NCI-H2196 treated with DMSO at 0.1 percent for 48 hours (cell line): ENCODE data around the gene TTC7B.
A peak's percentile ranks its signal among the peaks of the same experiment; 100 is the strongest.
"Not testable (repeated sequence)": the region's sequence is repeated elsewhere in the genome, so short reads cannot be mapped to it uniquely, and the experiment has no call there.

ENCODE experiments used
- DNase-seq: peaks from one replicate; lab custom pipeline; 2025; ENCODE audit not compliant: unreplicated experiment; lab: John Stamatoyannopoulos, UW

The TTC7B gene

DNA sequence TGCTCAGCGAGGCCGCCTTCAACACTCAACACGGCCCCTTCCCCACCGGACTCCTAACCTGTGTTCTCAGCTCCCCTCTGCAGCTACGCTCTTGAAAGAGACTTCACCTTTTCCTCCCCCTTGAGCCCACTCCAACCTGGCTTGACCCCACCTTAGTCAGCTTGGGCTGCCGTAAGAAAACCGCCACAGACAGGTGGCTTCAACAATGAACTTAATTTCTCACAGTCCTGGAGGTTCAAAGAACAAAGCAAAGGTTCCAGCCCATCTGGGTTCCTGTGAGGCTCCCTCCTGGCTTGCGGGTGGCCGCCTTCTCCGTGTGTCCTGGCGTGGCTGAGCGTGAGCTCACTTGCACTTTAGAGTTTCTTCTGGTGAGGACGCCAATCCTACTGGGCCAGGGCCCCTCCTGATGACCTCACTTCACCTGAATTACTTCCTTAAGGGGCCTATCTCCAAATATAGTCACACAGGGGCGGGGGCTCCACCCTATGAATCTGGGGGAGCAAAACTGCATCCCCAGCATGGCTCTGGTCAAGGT lies 280.6 kb downstream of the TTC7B start:
- DNase-seq = no peak

- DNase-seq = no peak
Observed at GRCh38 chr14:90534838-90535555, 281.2 kb downstream of the TTC7B start.

DNA sequence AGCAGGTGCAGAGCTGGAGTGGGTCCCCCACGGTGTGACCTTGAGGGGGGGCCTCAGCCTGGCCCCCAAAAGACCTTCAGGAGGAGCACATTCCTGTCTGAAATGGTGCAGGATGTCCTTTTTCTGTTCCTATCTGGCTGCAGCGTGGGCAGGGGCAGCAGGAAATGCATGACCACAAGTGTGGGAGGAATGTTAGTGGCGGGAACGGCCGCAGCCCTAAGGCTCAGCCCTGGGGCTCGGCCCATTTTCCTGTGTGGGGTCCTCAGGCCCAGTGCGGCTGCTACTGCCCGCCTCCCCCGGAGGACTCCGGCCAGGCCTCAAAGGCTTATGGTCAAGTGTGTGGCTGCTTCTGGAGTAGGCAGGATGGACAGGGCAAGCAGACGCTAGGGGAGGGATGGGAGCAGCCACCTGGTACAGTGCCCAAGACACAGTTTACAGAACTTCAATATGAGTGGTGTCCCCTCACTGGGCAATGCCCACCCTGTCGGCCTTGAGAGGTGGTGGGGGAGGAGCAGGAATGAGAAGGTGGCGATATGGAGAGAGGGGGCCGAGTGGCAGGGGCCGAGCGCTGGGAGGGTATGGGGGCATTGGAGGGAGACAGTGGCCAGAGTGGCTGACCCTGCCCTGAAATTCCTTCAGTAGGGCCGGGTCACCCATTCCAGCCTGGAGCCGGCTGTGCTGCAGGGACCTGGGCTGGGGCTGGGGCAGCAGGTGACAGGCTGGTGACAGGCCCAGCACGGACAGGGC lies 282.0 kb downstream of the TTC7B start:
- DNase-seq = no peak

DNA sequence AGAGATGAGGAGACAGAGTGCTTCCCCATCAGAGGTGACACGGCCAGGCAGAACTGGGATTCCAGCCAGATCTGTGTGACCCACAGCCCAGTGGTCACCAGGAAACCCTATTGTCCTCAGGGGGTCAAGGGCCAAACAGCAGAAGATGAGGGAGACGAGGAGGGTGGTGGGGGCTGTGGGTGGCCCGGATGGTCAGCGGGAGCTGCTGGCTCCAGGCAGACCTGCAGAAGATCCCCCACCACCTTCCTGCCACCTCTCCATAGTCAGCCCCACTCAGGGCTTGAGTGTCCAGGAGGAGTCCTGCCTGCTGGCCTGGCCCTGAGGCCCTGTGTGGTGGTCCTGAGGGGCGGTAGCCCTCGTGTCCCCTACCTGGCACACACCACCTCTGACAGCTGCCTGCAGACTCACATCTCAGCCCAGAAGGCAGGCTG lies 282.6 kb downstream of the TTC7B start:
- DNase-seq = no peak

- DNase-seq = no peak
Observed at GRCh38 chr14:90532826-90533525, 283.3 kb downstream of the TTC7B start.

- DNase-seq = no peak
Observed at GRCh38 chr14:90531497-90531896, 284.7 kb downstream of the TTC7B start.

GRCh38 chr14:90530523-90530922 lies 285.7 kb downstream of the TTC7B start:
- DNase-seq = no peak

DNA sequence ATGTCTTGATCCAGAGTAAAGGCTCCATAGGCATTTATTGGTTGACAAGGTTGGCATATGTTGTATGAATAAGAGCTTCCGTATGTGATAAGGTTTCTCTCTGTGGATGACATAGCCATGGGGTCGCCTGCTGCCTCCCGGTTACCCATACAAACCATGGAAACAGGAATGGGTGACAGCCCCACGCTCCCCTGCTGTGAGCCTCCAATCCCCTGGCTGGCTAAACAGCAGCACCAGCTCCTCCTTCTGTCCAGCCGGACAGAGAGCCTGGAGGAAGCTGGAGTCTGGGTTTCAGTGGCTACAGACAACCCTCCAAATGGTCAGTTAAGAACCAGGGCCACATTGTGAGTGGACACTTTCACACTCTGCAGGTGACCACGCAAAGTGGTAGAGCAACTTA lies 288.3 kb downstream of the TTC7B start:
- DNase-seq = no peak

- not testable (repeated sequence) for DNase-seq
Observed at GRCh38 chr14:90526536-90526935, 289.7 kb downstream of the TTC7B start.

DNA sequence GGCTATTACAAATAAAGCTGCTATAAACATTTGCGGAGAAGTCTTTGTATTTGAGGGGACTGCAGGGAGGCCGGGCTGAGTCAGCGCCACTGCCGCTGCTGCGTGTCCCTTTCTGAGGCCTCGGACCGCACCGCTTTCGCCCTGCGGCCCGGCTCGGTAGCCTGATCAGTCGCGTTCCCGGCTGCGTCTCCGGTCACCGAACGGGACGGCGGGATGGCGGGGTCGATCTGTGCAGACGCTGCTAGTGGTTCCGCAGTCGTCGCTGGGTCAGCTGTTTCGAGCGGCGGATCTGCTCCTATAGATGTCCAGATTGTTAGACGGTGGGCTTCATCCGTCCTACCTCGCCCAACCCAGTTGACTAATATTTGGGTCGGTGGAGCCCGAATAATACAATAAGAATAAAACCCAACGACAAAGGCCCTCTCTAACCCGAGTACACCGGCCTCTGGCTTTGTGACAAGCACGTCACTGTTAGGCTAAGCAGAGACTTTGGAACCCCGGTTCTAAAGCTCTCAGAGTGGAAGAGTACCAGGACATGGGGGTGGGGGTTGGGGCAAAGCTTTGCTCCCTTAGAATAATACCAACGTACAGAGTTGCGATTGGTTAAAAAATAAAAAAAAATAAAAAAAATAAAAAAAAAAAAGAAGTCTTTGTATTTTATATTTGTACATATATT lies 290.7 kb downstream of the TTC7B start:
- not testable (repeated sequence) for DNase-seq

GRCh38 chr14:90523961-90524875 lies 292.0 kb downstream of the TTC7B start:
- DNase-seq = no peak

DNA sequence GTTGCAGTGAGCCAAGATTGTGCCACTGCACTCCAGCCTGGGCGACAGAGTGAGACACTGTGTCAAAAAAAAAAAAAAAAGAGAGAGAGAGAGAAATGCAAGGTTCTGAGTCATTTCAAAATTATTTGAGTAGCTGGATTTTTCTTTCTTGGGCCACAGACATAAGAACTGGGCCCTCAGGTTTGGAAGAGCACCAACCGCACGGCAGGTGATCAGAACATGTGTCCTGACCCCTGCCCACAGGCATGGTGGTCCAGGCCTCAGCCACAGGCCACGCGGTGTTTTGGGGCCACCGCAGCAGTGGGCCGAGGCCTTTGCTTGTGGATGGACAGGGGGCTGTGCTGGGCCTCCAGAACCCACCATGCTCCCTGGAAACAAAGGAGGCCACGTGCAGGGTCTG lies 292.7 kb downstream of the TTC7B start:
- DNase-seq = no peak

DNA sequence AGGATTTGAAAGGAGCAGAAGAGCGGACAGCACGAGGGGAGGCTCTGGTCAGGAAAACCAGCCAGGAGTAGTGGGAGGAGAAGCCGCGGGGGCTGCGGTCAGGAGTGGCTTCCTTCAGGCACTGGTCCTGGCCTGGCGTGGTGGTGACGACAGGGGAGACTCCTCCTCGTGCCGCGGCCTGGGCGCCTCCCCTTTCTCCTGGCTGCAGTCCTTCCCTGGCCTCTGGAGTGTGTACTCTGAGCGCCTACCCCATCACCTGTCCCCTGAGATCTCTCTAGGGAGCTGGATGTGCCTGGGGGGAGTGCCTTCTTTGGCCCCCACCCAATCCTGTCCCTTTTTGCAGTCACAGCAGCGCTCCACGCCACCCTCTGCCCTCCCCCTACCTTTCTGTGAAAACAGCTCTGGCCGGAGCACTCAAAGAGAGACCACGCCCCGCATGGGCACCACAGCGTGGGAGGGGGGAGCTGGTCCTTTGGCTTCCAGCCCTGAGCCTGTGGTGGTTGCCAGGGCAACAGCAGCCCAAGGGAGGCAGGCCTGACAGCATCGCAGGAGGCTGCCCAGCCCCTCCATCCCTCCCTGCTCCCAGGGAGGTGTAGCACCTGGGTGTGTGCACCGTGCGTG lies 293.5 kb downstream of the TTC7B start:
- peak; percentile 85 for DNase-seq

- DNase-seq = no peak
Observed at GRCh38 chr14:90521930-90522483, 294.2 kb downstream of the TTC7B start.

DNA sequence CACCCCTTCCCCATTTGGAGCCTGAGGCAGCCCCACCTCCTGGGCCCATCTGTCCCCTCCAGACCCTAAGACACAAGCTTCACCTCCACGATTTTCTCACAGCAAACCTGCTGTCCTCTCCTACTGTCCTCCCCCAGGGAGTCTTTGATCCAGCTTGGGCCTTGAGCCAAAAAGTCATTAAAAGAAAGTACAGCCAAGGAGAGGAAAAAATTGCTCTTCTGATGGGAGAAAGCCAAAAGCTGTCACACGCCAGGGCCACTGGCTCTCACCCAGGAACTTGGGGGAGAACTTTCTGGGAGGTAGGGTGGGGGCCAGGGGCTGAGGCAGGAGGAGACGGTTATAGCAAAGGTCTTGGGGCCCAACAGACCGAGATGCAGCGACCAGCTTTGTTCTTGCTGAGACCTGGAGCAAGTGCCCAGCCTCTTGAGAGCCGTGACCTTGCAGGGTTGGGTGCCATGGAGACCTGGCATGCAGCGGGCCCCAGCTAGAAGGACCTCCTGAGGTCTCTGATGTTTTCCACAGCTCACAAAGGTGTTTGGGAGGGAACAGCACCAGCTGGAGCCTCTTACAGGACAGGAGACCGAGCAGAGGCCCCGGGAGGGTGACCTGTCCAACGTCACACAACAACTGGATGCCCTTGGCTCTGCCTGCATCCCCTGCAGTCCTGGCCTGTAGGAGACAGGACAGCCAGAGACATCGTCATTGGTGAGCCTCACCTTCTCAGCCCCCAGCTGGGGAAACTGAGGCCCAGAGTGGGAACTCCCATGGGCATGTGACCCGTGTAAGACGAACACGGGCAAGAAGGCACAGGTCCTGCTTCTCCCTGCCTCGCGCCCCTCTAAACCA lies 294.9 kb downstream of the TTC7B start:
- no peak for DNase-seq

- DNase-seq = no peak
Observed at GRCh38 chr14:90520326-90520725, 295.9 kb downstream of the TTC7B start.

- DNase-seq = no peak
Observed at GRCh38 chr14:90519262-90519920, 296.8 kb downstream of the TTC7B start.

GRCh38 chr14:90518941-90519256 lies 297.3 kb downstream of the TTC7B start:
- DNase-seq = no peak
